ENCODE measurements around the gene GUSB. TPM values are rescaled to one million over a fixed set of nuclear protein-coding genes. Genes with fewer than 3 reads are reported as not detected.
"Not testable (repeated sequence)": the region's sequence is repeated elsewhere in the genome, so short reads cannot be mapped to it uniquely, and the experiment has no call there.

Gene GUSB
- total RNA-seq, 1 experiment from 2014 or later: 42.3 TPM

DNA sequence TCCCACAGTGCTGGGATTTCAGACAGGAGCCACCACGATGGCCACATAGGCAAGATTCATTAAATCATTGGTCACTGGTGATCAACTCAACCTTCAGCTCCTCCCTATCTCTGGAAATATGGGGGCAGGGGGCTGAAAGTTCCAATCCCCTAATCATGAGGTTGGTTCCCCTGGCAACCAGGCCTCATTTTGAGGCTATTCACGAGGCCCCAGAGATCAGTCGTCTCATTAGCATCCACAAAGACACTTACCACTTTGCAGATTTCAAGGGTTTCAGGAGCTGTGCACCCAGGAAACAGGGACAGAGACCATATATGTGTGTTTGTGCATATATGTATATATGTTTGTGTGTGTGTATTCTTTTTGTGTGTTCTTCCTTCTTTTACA, 7.7 kb upstream of the GUSB start:
- Mint-ChIP-seq H3K4me1 (no peaks in the 10 kb centered on the region), H3K27ac (no peak overlapping the region), H3K9me3 (no peaks in the 10 kb centered on the region), H3K4me3 (no peak overlapping the region), H3K36me3 (no peaks in the 10 kb centered on the region), H3K27me3 (ENCODE audit: low read depth) (no peaks in the 10 kb centered on the region; the same call in 1 of the 2 replicates)
- CTCF ChIA-PET: no interaction called here
- ATAC-seq (no peak), DNase-seq (ENCODE audit: low spot score) (no peak)
- TF ChIP-seq NR2C2 (CRISPR knock-in tag; IDR thresholded peaks at IDR 0.05) (no peak), MXD4 (CRISPR knock-in tag; IDR thresholded peaks at IDR 0.05; ENCODE audit: borderline replicate concordance) (no peak), ZNF671 (CRISPR knock-in tag; IDR thresholded peaks at IDR 0.05) (no peak), FOXJ3 (CRISPR knock-in tag; IDR thresholded peaks at IDR 0.05; ENCODE audit: borderline replicate concordance) (no peak), GTF2I (CRISPR knock-in tag; conservative IDR thresholded peaks at IDR 0.05) (no peak), GABPB1 (CRISPR knock-in tag; IDR thresholded peaks at IDR 0.05) (no peak), ETV6 (CRISPR knock-in tag; IDR thresholded peaks at IDR 0.05) (no peak), SMAD4 (CRISPR knock-in tag; IDR thresholded peaks at IDR 0.05) (no peak), CBFB (CRISPR knock-in tag; IDR thresholded peaks at IDR 0.05; ENCODE audit: low read depth) (no peak), TP53 (CRISPR knock-in tag; IDR thresholded peaks at IDR 0.05) (no peak), ZNF396 (CRISPR knock-in tag; IDR thresholded peaks at IDR 0.05; ENCODE audit: borderline replicate concordance) (no peak), ZNF219 (CRISPR knock-in tag; IDR thresholded peaks at IDR 0.05; ENCODE audit: borderline replicate concordance) (no peak)
- TF ChIP-seq, protein P1, sequence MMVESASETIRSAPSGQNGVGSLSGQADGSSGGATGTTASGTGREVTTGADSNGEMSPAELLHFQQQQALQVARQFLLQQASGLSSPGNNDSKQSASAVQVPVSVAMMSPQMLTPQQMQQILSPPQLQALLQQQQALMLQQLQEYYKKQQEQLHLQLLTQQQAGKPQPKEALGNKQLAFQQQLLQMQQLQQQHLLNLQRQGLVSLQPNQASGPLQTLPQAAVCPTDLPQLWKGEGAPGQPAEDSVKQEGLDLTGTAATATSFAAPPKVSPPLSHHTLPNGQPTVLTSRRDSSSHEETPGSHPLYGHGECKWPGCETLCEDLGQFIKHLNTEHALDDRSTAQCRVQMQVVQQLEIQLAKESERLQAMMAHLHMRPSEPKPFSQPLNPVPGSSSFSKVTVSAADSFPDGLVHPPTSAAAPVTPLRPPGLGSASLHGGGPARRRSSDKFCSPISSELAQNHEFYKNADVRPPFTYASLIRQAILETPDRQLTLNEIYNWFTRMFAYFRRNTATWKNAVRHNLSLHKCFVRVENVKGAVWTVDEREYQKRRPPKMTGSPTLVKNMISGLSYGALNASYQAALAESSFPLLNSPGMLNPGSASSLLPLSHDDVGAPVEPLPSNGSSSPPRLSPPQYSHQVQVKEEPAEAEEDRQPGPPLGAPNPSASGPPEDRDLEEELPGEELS (CRISPR knock-in tag; IDR thresholded peaks at IDR 0.05): no peak
- TF ChIP-seq, protein P2, sequence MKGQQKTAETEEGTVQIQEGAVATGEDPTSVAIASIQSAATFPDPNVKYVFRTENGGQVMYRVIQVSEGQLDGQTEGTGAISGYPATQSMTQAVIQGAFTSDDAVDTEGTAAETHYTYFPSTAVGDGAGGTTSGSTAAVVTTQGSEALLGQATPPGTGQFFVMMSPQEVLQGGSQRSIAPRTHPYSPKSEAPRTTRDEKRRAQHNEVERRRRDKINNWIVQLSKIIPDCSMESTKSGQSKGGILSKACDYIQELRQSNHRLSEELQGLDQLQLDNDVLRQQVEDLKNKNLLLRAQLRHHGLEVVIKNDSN (CRISPR knock-in tag; IDR thresholded peaks at IDR 0.05): no peak
- TF ChIP-seq, protein P3, sequence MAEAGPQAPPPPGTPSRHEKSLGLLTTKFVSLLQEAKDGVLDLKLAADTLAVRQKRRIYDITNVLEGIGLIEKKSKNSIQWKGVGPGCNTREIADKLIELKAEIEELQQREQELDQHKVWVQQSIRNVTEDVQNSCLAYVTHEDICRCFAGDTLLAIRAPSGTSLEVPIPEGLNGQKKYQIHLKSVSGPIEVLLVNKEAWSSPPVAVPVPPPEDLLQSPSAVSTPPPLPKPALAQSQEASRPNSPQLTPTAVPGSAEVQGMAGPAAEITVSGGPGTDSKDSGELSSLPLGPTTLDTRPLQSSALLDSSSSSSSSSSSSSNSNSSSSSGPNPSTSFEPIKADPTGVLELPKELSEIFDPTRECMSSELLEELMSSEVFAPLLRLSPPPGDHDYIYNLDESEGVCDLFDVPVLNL (CRISPR knock-in tag; IDR thresholded peaks at IDR 0.05; ENCODE audit: borderline replicate concordance, low read depth): no peak
- TF ChIP-seq, protein P4, sequence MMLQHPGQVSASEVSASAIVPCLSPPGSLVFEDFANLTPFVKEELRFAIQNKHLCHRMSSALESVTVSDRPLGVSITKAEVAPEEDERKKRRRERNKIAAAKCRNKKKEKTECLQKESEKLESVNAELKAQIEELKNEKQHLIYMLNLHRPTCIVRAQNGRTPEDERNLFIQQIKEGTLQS (CRISPR knock-in tag; conservative IDR thresholded peaks at IDR 0.05): no peak
- TF ChIP-seq, protein P5, sequence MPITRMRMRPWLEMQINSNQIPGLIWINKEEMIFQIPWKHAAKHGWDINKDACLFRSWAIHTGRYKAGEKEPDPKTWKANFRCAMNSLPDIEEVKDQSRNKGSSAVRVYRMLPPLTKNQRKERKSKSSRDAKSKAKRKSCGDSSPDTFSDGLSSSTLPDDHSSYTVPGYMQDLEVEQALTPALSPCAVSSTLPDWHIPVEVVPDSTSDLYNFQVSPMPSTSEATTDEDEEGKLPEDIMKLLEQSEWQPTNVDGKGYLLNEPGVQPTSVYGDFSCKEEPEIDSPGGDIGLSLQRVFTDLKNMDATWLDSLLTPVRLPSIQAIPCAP (CRISPR knock-in tag; IDR thresholded peaks at IDR 0.05): no peak
- TF ChIP-seq, protein P6, sequence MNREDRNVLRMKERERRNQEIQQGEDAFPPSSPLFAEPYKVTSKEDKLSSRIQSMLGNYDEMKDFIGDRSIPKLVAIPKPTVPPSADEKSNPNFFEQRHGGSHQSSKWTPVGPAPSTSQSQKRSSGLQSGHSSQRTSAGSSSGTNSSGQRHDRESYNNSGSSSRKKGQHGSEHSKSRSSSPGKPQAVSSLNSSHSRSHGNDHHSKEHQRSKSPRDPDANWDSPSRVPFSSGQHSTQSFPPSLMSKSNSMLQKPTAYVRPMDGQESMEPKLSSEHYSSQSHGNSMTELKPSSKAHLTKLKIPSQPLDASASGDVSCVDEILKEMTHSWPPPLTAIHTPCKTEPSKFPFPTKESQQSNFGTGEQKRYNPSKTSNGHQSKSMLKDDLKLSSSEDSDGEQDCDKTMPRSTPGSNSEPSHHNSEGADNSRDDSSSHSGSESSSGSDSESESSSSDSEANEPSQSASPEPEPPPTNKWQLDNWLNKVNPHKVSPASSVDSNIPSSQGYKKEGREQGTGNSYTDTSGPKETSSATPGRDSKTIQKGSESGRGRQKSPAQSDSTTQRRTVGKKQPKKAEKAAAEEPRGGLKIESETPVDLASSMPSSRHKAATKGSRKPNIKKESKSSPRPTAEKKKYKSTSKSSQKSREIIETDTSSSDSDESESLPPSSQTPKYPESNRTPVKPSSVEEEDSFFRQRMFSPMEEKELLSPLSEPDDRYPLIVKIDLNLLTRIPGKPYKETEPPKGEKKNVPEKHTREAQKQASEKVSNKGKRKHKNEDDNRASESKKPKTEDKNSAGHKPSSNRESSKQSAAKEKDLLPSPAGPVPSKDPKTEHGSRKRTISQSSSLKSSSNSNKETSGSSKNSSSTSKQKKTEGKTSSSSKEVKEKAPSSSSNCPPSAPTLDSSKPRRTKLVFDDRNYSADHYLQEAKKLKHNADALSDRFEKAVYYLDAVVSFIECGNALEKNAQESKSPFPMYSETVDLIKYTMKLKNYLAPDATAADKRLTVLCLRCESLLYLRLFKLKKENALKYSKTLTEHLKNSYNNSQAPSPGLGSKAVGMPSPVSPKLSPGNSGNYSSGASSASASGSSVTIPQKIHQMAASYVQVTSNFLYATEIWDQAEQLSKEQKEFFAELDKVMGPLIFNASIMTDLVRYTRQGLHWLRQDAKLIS (CRISPR knock-in tag; IDR thresholded peaks at IDR 0.05; ENCODE audit: borderline replicate concordance): no peak
- POLR2A ChIA-PET: no interaction called here

DNA sequence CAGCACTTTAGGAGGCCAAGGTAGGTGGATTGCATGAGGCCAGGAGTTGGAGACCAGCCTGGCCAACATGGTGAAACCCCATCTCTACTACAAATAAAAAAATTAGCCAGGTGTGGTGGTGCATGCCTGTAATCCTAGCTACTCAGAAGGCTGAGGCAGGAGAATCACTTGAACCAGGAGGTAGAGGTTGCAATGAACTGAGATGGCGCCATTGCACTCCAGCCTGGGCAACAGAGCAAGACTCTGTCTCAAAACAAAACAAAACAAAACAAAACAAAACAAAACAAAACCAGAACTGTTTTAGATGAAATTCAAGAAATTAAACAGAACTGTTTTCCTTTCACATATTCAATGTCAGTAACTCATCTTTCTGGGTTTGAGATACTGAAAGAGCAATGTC, 6.5 kb upstream of the GUSB start:
- POLR2A ChIA-PET; CTCF ChIA-PET; H3K4me3 Mint-ChIP-seq; H3K9me3 Mint-ChIP-seq; ATAC-seq; DNase-seq (ENCODE audit: low spot score); H3K36me3 Mint-ChIP-seq; H3K27me3 Mint-ChIP-seq (ENCODE audit: low read depth); H3K4me1 Mint-ChIP-seq; H3K27ac Mint-ChIP-seq: not testable (repeated sequence)
- TF ChIP-seq ZNF121 (CRISPR knock-in tag; IDR thresholded peaks at IDR 0.05): 0 out of 2 replicates have a peak, but pooled peaks have one; percentile 52
